Measurements from ENCODE around the gene ZNF777. TPM values are rescaled to one million over a fixed set of nuclear protein-coding genes. Genes with fewer than 3 reads are reported as not detected.
"Not testable (repeated sequence)": the region's sequence is repeated elsewhere in the genome, so short reads cannot be mapped to it uniquely, and the experiment has no call there.

Gene ZNF777
- total RNA-seq, 1 experiment from 2014 or later = 15.6 TPM

GRCh38 chr7:149397470-149398043 is 63.3 kb downstream of the ZNF777 start:
- Mint-ChIP-seq H3K27ac (no peak overlapping the region), H3K36me3 (ENCODE audit: insufficient read depth in 1 of 3, low read depth in 3 of 3) (no peaks in the 10 kb centered on the region), H3K9me3 (no peaks in the 10 kb centered on the region; a peak in 1 of 5 replicates), H3K4me1 (peaks cover 8 to 10% of the 10 kb centered on the region in 2 experiments; a peak in 3 of 4 replicates), H3K4me3 (no peak overlapping the region), H3K27me3 (ENCODE audit: low read depth) (peaks cover 8% of the 10 kb centered on the region)
- H3K14ac ChIP-seq (ENCODE audit: insufficient read depth, low read length) = no peak overlapping the region
- H2BK12ac ChIP-seq (ENCODE audit: insufficient read length, low read depth, low read length) = no peak overlapping the region
- H4K5ac ChIP-seq (ENCODE audit: insufficient read length, low read depth, low read length) = no peak overlapping the region
- no peak overlapping the region for H4K8ac ChIP-seq (replicated peaks; ENCODE audit: insufficient read length, low read depth, low read length)
- H3K27ac ChIP-seq (ENCODE audit: insufficient read length, low read depth, low read length) = no peak overlapping the region
- H4K20me1 ChIP-seq (ENCODE audit: control insufficient read depth, insufficient read depth, insufficient read length) = no peaks in the 10 kb centered on the region
- H3K18ac ChIP-seq (ENCODE audit: insufficient read length, low read depth, low read length) = no peak overlapping the region
- no peak overlapping the region for H4K91ac ChIP-seq (ENCODE audit: insufficient read length, low read depth, low read length)
- H2AFZ ChIP-seq (ENCODE audit: low read length) = no peak overlapping the region
- H3K9me3 ChIP-seq (ENCODE audit: control insufficient read depth, low read depth, low read length) = no peaks in the 10 kb centered on the region
- no peaks in the 10 kb centered on the region; the same call in 1 of the 2 replicates for H3K4me1 ChIP-seq (ENCODE audit: insufficient read depth, low read length)
- no peak overlapping the region for H3K4me2 ChIP-seq (ENCODE audit: insufficient read depth, insufficient read length, low read length)
- WGBS (ENCODE audit: extremely low coverage, insufficient read length, low lambda C conversion rate) = no CpG with 5 or more reads among the region's 14 CpGs
- no peaks in the 10 kb centered on the region for H3K23me2 ChIP-seq (ENCODE audit: insufficient read length, low read depth, low read length, poor library complexity, severe bottlenecking)
- no peak overlapping the region for H3K56ac ChIP-seq (ENCODE audit: insufficient read length, low read depth, low read length)
- TF ChIP-seq, protein P1, sequence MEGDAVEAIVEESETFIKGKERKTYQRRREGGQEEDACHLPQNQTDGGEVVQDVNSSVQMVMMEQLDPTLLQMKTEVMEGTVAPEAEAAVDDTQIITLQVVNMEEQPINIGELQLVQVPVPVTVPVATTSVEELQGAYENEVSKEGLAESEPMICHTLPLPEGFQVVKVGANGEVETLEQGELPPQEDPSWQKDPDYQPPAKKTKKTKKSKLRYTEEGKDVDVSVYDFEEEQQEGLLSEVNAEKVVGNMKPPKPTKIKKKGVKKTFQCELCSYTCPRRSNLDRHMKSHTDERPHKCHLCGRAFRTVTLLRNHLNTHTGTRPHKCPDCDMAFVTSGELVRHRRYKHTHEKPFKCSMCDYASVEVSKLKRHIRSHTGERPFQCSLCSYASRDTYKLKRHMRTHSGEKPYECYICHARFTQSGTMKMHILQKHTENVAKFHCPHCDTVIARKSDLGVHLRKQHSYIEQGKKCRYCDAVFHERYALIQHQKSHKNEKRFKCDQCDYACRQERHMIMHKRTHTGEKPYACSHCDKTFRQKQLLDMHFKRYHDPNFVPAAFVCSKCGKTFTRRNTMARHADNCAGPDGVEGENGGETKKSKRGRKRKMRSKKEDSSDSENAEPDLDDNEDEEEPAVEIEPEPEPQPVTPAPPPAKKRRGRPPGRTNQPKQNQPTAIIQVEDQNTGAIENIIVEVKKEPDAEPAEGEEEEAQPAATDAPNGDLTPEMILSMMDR (conservative IDR thresholded peaks at IDR 0.05) = no peak
- no peak overlapping the region for H3K9ac ChIP-seq (ENCODE audit: extremely low read depth, insufficient read length, low read length)
- H3K23ac ChIP-seq (ENCODE audit: insufficient read length, low read depth, low read length) = no peak overlapping the region
- H2BK120ac ChIP-seq (ENCODE audit: low read depth, low read length, poor library complexity, severe bottlenecking) = no peak overlapping the region
- no peak overlapping the region for H2AK5ac ChIP-seq (ENCODE audit: insufficient read length, low read length)
- H3K27me3 ChIP-seq (ENCODE audit: insufficient read depth, low read length) = no peaks in the 10 kb centered on the region
- DNase-seq = no peak
- H2BK5ac ChIP-seq (ENCODE audit: insufficient read length, low read length) = no peak overlapping the region
- H3K79me1 ChIP-seq (ENCODE audit: insufficient read depth, low read depth, low read length, poor library complexity, severe bottlenecking) = no peaks in the 10 kb centered on the region
- H3K79me2 ChIP-seq (ENCODE audit: insufficient read depth, low read length) = no peaks in the 10 kb centered on the region
- H2BK15ac ChIP-seq (ENCODE audit: low read depth, low read length) = no peak overlapping the region; the same call in 1 of the 2 replicates
- no peak overlapping the region for H3T11ph ChIP-seq (ENCODE audit: low read length)
- no peak overlapping the region for H2BK20ac ChIP-seq (ENCODE audit: low read depth, low read length, poor library complexity, severe bottlenecking)
- no peak overlapping the region for H3K4ac ChIP-seq (ENCODE audit: low read depth, low read length)

GRCh38 chr7:149388550-149389335 is 72.1 kb downstream of the ZNF777 start:
- not testable (repeated sequence) for H2AK5ac ChIP-seq (ENCODE audit: insufficient read length, low read length); H3K56ac ChIP-seq (ENCODE audit: insufficient read length, low read depth, low read length)

More at GRCh38 chr7:149388550-149389335, 72.1 kb downstream of the ZNF777 start:
- not testable (repeated sequence) for H2AFZ ChIP-seq (ENCODE audit: low read length); H3K4me1 ChIP-seq (ENCODE audit: insufficient read depth, low read length); H3K27me3 ChIP-seq (ENCODE audit: insufficient read depth, low read length); H3K4me2 ChIP-seq (ENCODE audit: insufficient read depth, insufficient read length, low read length); H2BK15ac ChIP-seq (ENCODE audit: low read depth, low read length); H3K23ac ChIP-seq (ENCODE audit: insufficient read length, low read depth, low read length); H2BK20ac ChIP-seq (ENCODE audit: low read depth, low read length, poor library complexity, severe bottlenecking); H3K9me3 Mint-ChIP-seq; H3K9ac ChIP-seq (ENCODE audit: extremely low read depth, insufficient read length, low read length); H4K8ac ChIP-seq (replicated peaks; ENCODE audit: insufficient read length, low read depth, low read length); H3K18ac ChIP-seq (ENCODE audit: insufficient read length, low read depth, low read length); H3K27me3 Mint-ChIP-seq (ENCODE audit: low read depth); H4K20me1 ChIP-seq (ENCODE audit: control insufficient read depth, insufficient read depth, insufficient read length); H4K5ac ChIP-seq (ENCODE audit: insufficient read length, low read depth, low read length); H2BK12ac ChIP-seq (ENCODE audit: insufficient read length, low read depth, low read length); H2BK5ac ChIP-seq (ENCODE audit: insufficient read length, low read length); H4K91ac ChIP-seq (ENCODE audit: insufficient read length, low read depth, low read length); H3K4ac ChIP-seq (ENCODE audit: low read depth, low read length); H3K79me1 ChIP-seq (ENCODE audit: insufficient read depth, low read depth, low read length, poor library complexity, severe bottlenecking); H3K4me3 Mint-ChIP-seq; H3K14ac ChIP-seq (ENCODE audit: insufficient read depth, low read length); H3K27ac ChIP-seq (ENCODE audit: insufficient read length, low read depth, low read length); H3K23me2 ChIP-seq (ENCODE audit: insufficient read length, low read depth, low read length, poor library complexity, severe bottlenecking); H2BK120ac ChIP-seq (ENCODE audit: low read depth, low read length, poor library complexity, severe bottlenecking); H3K36me3 Mint-ChIP-seq (ENCODE audit: insufficient read depth in 1 of 3, low read depth in 3 of 3); DNase-seq; H3K9me3 ChIP-seq (ENCODE audit: control insufficient read depth, low read depth, low read length); H3K79me2 ChIP-seq (ENCODE audit: insufficient read depth, low read length); H3K27ac Mint-ChIP-seq; H3T11ph ChIP-seq (ENCODE audit: low read length)
- no CpG with 5 or more reads among the region's 6 CpGs for WGBS (ENCODE audit: extremely low coverage, insufficient read length, low lambda C conversion rate)
- H3K4me1 Mint-ChIP-seq = peaks cover 18 to 26% of the 10 kb centered on the region in 2 experiments

All from H9 (cell line).